Liver (tissue), 9 donors: Measurements from ENCODE around the gene KAZALD1. TPM values are rescaled to one million over a fixed set of nuclear protein-coding genes. Genes with fewer than 3 reads are reported as not detected.

Source experiments
- DNase-seq: peaks from one replicate; pipeline ENCODE4 v3.0.0-alpha.2; 2017; ENCODE audit warnings: low spot score
- H3K27ac ChIP-seq, 2 donors: one replicate each; pipeline ENCODE4 v1.7.0; 2013; ENCODE audit warnings: inconsistent platforms in 2 of 2, low read length in 2 of 2, control low read depth in 1 of 2, low read depth in 1 of 2, mild to moderate bottlenecking in 1 of 2
- H3K27me3 ChIP-seq, 4 donors: one replicate each; pipeline versions ENCODE4 v1.6.1 to v1.7.0; 2013; ENCODE audit warnings: low read length in 3 of 4, inconsistent platforms in 1 of 4, mild to moderate bottlenecking in 1 of 4, moderate library complexity in 1 of 4; ENCODE audit not compliant: control insufficient read depth in 4 of 4, insufficient read depth in 4 of 4
- H3K36me3 ChIP-seq, 4 donors: one replicate each; pipeline versions ENCODE4 v1.6.1 to v1.7.0; 2013; ENCODE audit warnings: low read length in 3 of 4, mild to moderate bottlenecking in 3 of 4, low read depth in 1 of 4, moderate library complexity in 1 of 4; ENCODE audit not compliant: control insufficient read depth in 4 of 4, insufficient read depth in 3 of 4
- H3K4me1 ChIP-seq, 4 donors: one replicate each; pipeline versions ENCODE4 v1.6.1 to v1.7.0; 2013; ENCODE audit warnings: low read length in 3 of 4, mild to moderate bottlenecking in 3 of 4, moderate library complexity in 1 of 4; ENCODE audit not compliant: control insufficient read depth in 4 of 4, insufficient read depth in 4 of 4
- H3K4me3 ChIP-seq, 3 donors: one replicate each; pipeline versions ENCODE4 v1.6.1 to v1.7.0; 2013; ENCODE audit warnings: low read length in 3 of 3, control low read depth in 1 of 3, low read depth in 1 of 3, mild to moderate bottlenecking in 1 of 3
- H3K9ac ChIP-seq, 2 donors: one replicate each; pipeline ENCODE4 v1.7.0; 2013; ENCODE audit warnings: low read length in 2 of 2, mild to moderate bottlenecking in 2 of 2, moderate library complexity in 2 of 2, control low read depth in 1 of 2, low read depth in 1 of 2
- H3K9me3 ChIP-seq, 4 donors: one replicate each; pipeline versions ENCODE4 v1.6.1 to v1.7.0; 2013; ENCODE audit warnings: low read length in 3 of 4; ENCODE audit not compliant: control insufficient read depth in 4 of 4
- ATF3 ChIP-seq: IDR thresholded peaks from 2 replicates; pipeline ENCODE4 v1.6.1; 2016; ENCODE audit warnings: antibody characterized with exemption
- CTCF ChIP-seq: fragments of 150-350 bp; IDR thresholded peaks from 2 replicates; pipeline ENCODE4 v1.5.1; 2017; ENCODE audit warnings: improper control_type of control experiment, low read depth, low read length; ENCODE audit not compliant: missing input control
- EGR1 ChIP-seq, 2 donors: IDR thresholded peaks; 2 replicates each; pipeline ENCODE4 v1.6.1; 2016 to 2018; ENCODE audit warnings: antibody characterized with exemption in 2 of 2, low read depth in 2 of 2
- FOXA1 ChIP-seq: IDR thresholded peaks from 2 replicates; pipeline ENCODE4 v1.6.1; 2016; ENCODE audit warnings: antibody characterized with exemption
- FOXA2 ChIP-seq: IDR thresholded peaks from 2 replicates; pipeline ENCODE4 v1.6.1; 2016; ENCODE audit warnings: antibody characterized with exemption
- GABPA ChIP-seq, 2 donors: IDR thresholded peaks in 1 of 2; conservative IDR thresholded peaks in 1 of 2; 2 replicates each; pipeline ENCODE4 v1.6.1; 2016; ENCODE audit warnings: antibody characterized with exemption in 2 of 2, mild to moderate bottlenecking in 1 of 2, moderate library complexity in 1 of 2
- HNF4A ChIP-seq, 2 donors: conservative IDR thresholded peaks; 2 replicates each; pipeline ENCODE4 v1.6.1; 2016; ENCODE audit warnings: antibody characterized with exemption in 2 of 2, mild to moderate bottlenecking in 2 of 2
- HNF4G ChIP-seq: IDR thresholded peaks from 2 replicates; pipeline ENCODE4 v1.6.1; 2016; ENCODE audit warnings: antibody characterized with exemption
- JUND ChIP-seq, 2 donors: IDR thresholded peaks; 2 replicates each; pipeline ENCODE4 v1.6.1; 2016; ENCODE audit warnings: antibody characterized with exemption in 2 of 2
- NR2F2 ChIP-seq: IDR thresholded peaks from 2 replicates; pipeline ENCODE4 v1.6.1; 2016; ENCODE audit warnings: antibody characterized with exemption
- RAD21 ChIP-seq, 2 donors: IDR thresholded peaks; 2 replicates each; pipeline ENCODE4 v1.6.1; 2016; ENCODE audit warnings: antibody characterized with exemption in 2 of 2, mild to moderate bottlenecking in 2 of 2
- REST ChIP-seq: IDR thresholded peaks from 2 replicates; pipeline ENCODE4 v1.6.1; 2016; ENCODE audit warnings: antibody characterized with exemption, mild to moderate bottlenecking
- RXRA ChIP-seq, 2 donors: IDR thresholded peaks; 2 replicates each; pipeline ENCODE4 v1.6.1; 2017 to 2018; ENCODE audit warnings: antibody characterized with exemption in 2 of 2, mild to moderate bottlenecking in 1 of 2
- SP1 ChIP-seq: IDR thresholded peaks from 2 replicates; pipeline ENCODE4 v1.6.1; 2018; ENCODE audit warnings: antibody characterized with exemption, mild to moderate bottlenecking
- TAF1 ChIP-seq: conservative IDR thresholded peaks from 2 replicates; pipeline ENCODE4 v1.6.1; 2016; ENCODE audit warnings: antibody characterized with exemption, mild to moderate bottlenecking
- YY1 ChIP-seq: IDR thresholded peaks from 2 replicates; pipeline ENCODE4 v1.6.1; 2016; ENCODE audit warnings: antibody characterized with exemption, mild to moderate bottlenecking
- ZBTB33 ChIP-seq: IDR thresholded peaks from 2 replicates; pipeline ENCODE4 v1.6.1; 2016; ENCODE audit warnings: antibody characterized with exemption
- WGBS: extraction: QIAGEN DNeasy Blood & Tissue Kit; methylation state at CpG from one replicate; pipeline ENCODE4 v1.1.7; 2013; 5-methylcytosine and 5-hydroxymethylcytosine counted together
- polyA plus RNA-seq, 2 donors: library from polyadenylated mRNA; stranded (reverse) in 1 of 2; unstranded in 1 of 2; fragments of 200-250 nt in 1 of 2; fragments of >200 nt in 1 of 2; fragmentation: Nextera tagmentation in 1 of 2; extraction: Ambion mirVana in 1 of 2; gene quantifications; one replicate each; pipeline versions ENCODE4 v1.2.1 to v1.2.3, GENCODE V29; 2013 to 2015
- total RNA-seq, 2 donors: library from RNA; depleted of rRNA; stranded (reverse); fragments of >200 nt; gene quantifications; one replicate each; pipeline ENCODE4 v1.2.3, GENCODE V29; 2014
- TF ChIP-seq, protein P1 (sequence below): IDR thresholded peaks from 2 replicates; pipeline ENCODE4 v1.6.1; 2016; ENCODE audit warnings: antibody characterized with exemption
- donor health status: healthy.
- donor health status: healthy.
- donor health status: healthy.
- donor health status: healthy.
- donor health status: healthy.

The KAZALD1 gene
- total and polyA plus RNA-seq, 4 donors, result 0.21 to 1.2 (median 0.71) TPM

- no peaks in the 10 kb centered on the region for H3K27me3 ChIP-seq
- H3K9me3 ChIP-seq, result no peaks in the 10 kb centered on the region
- no peak overlapping the region for H3K9ac ChIP-seq
- H3K36me3 ChIP-seq, result no peaks in the 10 kb centered on the region
- 69% methylated on average over 7 of the region's 7 CpGs for WGBS
- TF ChIP-seq JUND (IDR thresholded peaks at IDR 0.05) (no peak), HNF4A (conservative IDR thresholded peaks at IDR 0.05) (no peak), FOXA2 (no peak), EGR1 (IDR thresholded peaks at IDR 0.05; ENCODE audit: low read depth in 2 of 2) (no peak), HNF4G (no peak), SP1 (no peak), FOXA1 (no peak), REST (no peak), ATF3 (no peak), RAD21 (IDR thresholded peaks at IDR 0.05) (no peak), RXRA (IDR thresholded peaks at IDR 0.05) (no peak), CTCF (no peak), YY1 (no peak), TAF1 (no peak), GABPA (IDR thresholded peaks at IDR 0.05 in 1 of 2, conservative IDR thresholded peaks at IDR 0.05 in 1 of 2) (no peak), NR2F2 (no peak), ZBTB33 (no peak)
- TF ChIP-seq, protein P1, sequence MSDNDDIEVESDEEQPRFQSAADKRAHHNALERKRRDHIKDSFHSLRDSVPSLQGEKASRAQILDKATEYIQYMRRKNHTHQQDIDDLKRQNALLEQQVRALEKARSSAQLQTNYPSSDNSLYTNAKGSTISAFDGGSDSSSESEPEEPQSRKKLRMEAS, result no peak
- no peak for DNase-seq
- H3K27ac ChIP-seq, result no peak overlapping the region
- no peak overlapping the region for H3K4me3 ChIP-seq
- peaks cover 4 to 24% (median 18%) of the 10 kb centered on the region in 4 donors for H3K4me1 ChIP-seq
Measured at GRCh38 chr10:101028446-101029337, 33.1 kb upstream of the KAZALD1 start.
